ENCODE data around the gene CHST15. TPM values are rescaled to one million over a fixed set of nuclear protein-coding genes. Genes with fewer than 3 reads are reported as not detected.

Gene CHST15
- total and polyA plus RNA-seq, 2 of the 8 experiments (the other 6 are each of a cell fraction or from before 2014, with no cell fraction given) = 8.8 to 9.1 TPM

- TF ChIP-seq SAP30 (IDR thresholded peaks at IDR 0.05; ENCODE audit: insufficient read depth, insufficient replicate concordance, low read length) (no peak), POLR2AphosphoS5 (IDR thresholded peaks at IDR 0.05; ENCODE audit: low read depth, low read length) (no peak)
Observed at GRCh38 chr10:124120410-124121061, 27.1 kb upstream of the CHST15 start (continued).
